K562 (cell line): ENCODE results near the gene HPS1. TPM values are rescaled to one million over a fixed set of nuclear protein-coding genes. Genes with fewer than 3 reads are reported as not detected.

Experiments
- CXXC5 ChIP-seq: fragments of 250-450 bp; sonication (Bioruptor Pico); IDR thresholded peaks from 2 replicates; pipeline ENCODE4 v1.8.0; 2022; ENCODE audit warnings: inconsistent platforms, mild to moderate bottlenecking, moderate library complexity
- EP400 ChIP-seq: fragments of 450-650 bp; IDR thresholded peaks from 2 replicates; pipeline ENCODE4 v1.6.1; 2017; ENCODE audit warnings: antibody characterized with exemption, mild to moderate bottlenecking, moderate library complexity
- ETV5 ChIP-seq: sonication (generic); formaldehyde crosslinking; IDR thresholded peaks from 2 replicates; pipeline ENCODE4 v1.4.0; 2020; ENCODE audit warnings: low read depth, mild to moderate bottlenecking, missing genetic modification reagents
- HNRNPL ChIP-seq: fragments of 200-400 bp; formaldehyde crosslinking; IDR thresholded peaks from 2 replicates; pipeline ENCODE4 v1.6.1; 2017; ENCODE audit warnings: low read depth, mild to moderate bottlenecking, low read length
- MLX ChIP-seq, 2 experiments: fragments of 450-650 bp in 1 of 2; sonication (generic) in 1 of 2; formaldehyde crosslinking; conservative IDR thresholded peaks; 2 replicates each; pipeline versions ENCODE4 v1.4.0 to v1.8.1; 2020 to 2022; ENCODE audit warnings: mild to moderate bottlenecking in 1 of 2, missing genetic modification reagents in 1 of 2
- MYBL2 ChIP-seq, 2 experiments: fragments of 450-650 bp in 1 of 2; sonication (generic) in 1 of 2; formaldehyde crosslinking in 1 of 2; IDR thresholded peaks; 2 replicates each; pipeline versions ENCODE4 v1.6.1 to v1.8.1; 2017 to 2022; ENCODE audit warnings: borderline replicate concordance in 1 of 2, inconsistent platforms in 1 of 2, low read depth in 1 of 2, mild to moderate bottlenecking in 1 of 2, missing genetic modification reagents in 1 of 2, moderate library complexity in 1 of 2
- RNF2 ChIP-seq: sonication (generic); IDR thresholded peaks from 2 replicates; pipeline ENCODE4 v1.6.1; 2016
- SMAD4 ChIP-seq: fragments of 250-450 bp; sonication (Bioruptor Pico); conservative IDR thresholded peaks from 2 replicates; pipeline ENCODE4 v1.8.0; 2021; ENCODE audit warnings: inconsistent platforms, mild to moderate bottlenecking, moderate library complexity
- SRSF9 ChIP-seq: fragments of 200-400 bp; formaldehyde crosslinking; IDR thresholded peaks from 2 replicates; pipeline ENCODE4 v1.6.1; 2017; ENCODE audit warnings: low read depth, low read length, borderline replicate concordance
- TAF15 ChIP-seq: fragments of 200-400 bp; formaldehyde crosslinking; IDR thresholded peaks from 2 replicates; pipeline ENCODE4 v1.6.1; 2017; ENCODE audit warnings: mild to moderate bottlenecking, low read depth, low read length, moderate library complexity
- TARDBP ChIP-seq: fragments of 450-650 bp; IDR thresholded peaks from 2 replicates; pipeline ENCODE4 v1.6.1; 2016
- TGIF2 ChIP-seq: sonication (generic); formaldehyde crosslinking; IDR thresholded peaks from 2 replicates; pipeline ENCODE4 v1.8.1; 2022; ENCODE audit warnings: mild to moderate bottlenecking, missing genetic modification reagents, moderate library complexity
- ZFPM2 ChIP-seq: fragments of 250-450 bp; sonication (Bioruptor Pico); IDR thresholded peaks from 2 replicates; pipeline ENCODE4 v1.5.1; 2022; ENCODE audit warnings: mild to moderate bottlenecking
- ZNF316 ChIP-seq: fragments of 450-650 bp; IDR thresholded peaks from 2 replicates; pipeline ENCODE4 v1.6.1; 2016
- ZNF644 ChIP-seq: fragments of 200-800 bp; sonication (Bioruptor generic); IDR thresholded peaks from 2 replicates; pipeline ENCODE4 v1.6.1; 2016; ENCODE audit warnings: low read depth, missing genetic modification characterization, missing compliant biosample characterization
- polyA plus RNA-seq, 8 experiments: library from polyadenylated mRNA; depleted of rRNA in 4 of 8; stranded (reverse) in 5 of 8; unstranded in 3 of 8; fragments of >200 nt; fragmentation: Nextera tagmentation in 2 of 8; fragmentation: Illumina TruSeq in 1 of 8; extraction: Ambion mirVana in 2 of 8; extraction: Trizol in 1 of 8; gene quantifications; 2 replicates each; pipeline versions ENCODE4 v1.2.1 to v1.2.3, GENCODE V29; 2011 to 2014; ENCODE audit warnings: inconsistent platforms in 1 of 8, missing spikeins in 1 of 8
- total RNA-seq, 7 experiments: library from RNA; depleted of rRNA in 6 of 7; stranded (reverse); fragments of >200 nt in 6 of 7; fragmentation: Illumina TruSeq in 2 of 7; extraction: Trizol in 2 of 7; gene quantifications; 2 replicates each; pipeline versions ENCODE4 v1.2.1 to v1.2.3, GENCODE V29; 2011 to 2021; ENCODE audit warnings: low replicate concordance in 1 of 7
- TF ChIP-seq, protein P1 (sequence below): fragments of 450-650 bp; IDR thresholded peaks from 2 replicates; pipeline ENCODE4 v1.6.1; 2016; ENCODE audit warnings: mild to moderate bottlenecking, moderate library complexity

Gene HPS1
- total and polyA plus RNA-seq, 9 of the 15 experiments (the other 6 are each of a cell fraction or from before 2014, with no cell fraction given) = 18.1 to 43.6 (median 26.3) TPM

DNA sequence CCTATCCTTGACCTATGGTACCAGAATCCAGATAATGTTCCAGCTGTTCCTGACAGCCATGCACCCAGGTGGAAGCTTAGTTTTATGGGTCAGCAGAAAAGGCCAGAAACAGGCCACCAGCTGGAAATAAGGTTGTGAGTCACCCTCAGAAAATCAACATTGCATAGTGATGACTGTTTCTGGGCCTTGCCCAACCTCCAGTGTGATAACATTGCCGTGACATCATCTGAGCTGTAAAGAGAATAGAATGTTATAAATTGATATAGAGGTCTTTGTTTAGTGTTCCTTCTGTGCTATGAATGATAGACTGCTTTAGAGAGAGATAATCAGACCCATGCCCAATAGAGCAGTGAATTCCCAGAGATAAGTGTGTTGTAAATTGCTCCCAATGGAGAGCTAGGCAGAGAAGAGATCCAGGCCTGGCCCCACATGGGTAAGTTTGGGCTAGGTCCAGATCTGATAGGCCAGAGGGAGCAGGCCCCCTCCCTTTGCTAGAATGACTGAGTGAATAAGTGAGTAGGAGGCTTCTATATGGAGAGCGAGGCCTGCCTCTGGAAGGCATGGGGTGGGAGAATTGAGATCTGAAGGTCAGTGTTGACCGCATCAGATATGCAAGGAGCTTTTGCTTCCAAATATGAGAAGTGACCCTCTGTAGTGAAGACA, 14.2 kb upstream of the HPS1 start (continued):
- TF ChIP-seq, protein P1, sequence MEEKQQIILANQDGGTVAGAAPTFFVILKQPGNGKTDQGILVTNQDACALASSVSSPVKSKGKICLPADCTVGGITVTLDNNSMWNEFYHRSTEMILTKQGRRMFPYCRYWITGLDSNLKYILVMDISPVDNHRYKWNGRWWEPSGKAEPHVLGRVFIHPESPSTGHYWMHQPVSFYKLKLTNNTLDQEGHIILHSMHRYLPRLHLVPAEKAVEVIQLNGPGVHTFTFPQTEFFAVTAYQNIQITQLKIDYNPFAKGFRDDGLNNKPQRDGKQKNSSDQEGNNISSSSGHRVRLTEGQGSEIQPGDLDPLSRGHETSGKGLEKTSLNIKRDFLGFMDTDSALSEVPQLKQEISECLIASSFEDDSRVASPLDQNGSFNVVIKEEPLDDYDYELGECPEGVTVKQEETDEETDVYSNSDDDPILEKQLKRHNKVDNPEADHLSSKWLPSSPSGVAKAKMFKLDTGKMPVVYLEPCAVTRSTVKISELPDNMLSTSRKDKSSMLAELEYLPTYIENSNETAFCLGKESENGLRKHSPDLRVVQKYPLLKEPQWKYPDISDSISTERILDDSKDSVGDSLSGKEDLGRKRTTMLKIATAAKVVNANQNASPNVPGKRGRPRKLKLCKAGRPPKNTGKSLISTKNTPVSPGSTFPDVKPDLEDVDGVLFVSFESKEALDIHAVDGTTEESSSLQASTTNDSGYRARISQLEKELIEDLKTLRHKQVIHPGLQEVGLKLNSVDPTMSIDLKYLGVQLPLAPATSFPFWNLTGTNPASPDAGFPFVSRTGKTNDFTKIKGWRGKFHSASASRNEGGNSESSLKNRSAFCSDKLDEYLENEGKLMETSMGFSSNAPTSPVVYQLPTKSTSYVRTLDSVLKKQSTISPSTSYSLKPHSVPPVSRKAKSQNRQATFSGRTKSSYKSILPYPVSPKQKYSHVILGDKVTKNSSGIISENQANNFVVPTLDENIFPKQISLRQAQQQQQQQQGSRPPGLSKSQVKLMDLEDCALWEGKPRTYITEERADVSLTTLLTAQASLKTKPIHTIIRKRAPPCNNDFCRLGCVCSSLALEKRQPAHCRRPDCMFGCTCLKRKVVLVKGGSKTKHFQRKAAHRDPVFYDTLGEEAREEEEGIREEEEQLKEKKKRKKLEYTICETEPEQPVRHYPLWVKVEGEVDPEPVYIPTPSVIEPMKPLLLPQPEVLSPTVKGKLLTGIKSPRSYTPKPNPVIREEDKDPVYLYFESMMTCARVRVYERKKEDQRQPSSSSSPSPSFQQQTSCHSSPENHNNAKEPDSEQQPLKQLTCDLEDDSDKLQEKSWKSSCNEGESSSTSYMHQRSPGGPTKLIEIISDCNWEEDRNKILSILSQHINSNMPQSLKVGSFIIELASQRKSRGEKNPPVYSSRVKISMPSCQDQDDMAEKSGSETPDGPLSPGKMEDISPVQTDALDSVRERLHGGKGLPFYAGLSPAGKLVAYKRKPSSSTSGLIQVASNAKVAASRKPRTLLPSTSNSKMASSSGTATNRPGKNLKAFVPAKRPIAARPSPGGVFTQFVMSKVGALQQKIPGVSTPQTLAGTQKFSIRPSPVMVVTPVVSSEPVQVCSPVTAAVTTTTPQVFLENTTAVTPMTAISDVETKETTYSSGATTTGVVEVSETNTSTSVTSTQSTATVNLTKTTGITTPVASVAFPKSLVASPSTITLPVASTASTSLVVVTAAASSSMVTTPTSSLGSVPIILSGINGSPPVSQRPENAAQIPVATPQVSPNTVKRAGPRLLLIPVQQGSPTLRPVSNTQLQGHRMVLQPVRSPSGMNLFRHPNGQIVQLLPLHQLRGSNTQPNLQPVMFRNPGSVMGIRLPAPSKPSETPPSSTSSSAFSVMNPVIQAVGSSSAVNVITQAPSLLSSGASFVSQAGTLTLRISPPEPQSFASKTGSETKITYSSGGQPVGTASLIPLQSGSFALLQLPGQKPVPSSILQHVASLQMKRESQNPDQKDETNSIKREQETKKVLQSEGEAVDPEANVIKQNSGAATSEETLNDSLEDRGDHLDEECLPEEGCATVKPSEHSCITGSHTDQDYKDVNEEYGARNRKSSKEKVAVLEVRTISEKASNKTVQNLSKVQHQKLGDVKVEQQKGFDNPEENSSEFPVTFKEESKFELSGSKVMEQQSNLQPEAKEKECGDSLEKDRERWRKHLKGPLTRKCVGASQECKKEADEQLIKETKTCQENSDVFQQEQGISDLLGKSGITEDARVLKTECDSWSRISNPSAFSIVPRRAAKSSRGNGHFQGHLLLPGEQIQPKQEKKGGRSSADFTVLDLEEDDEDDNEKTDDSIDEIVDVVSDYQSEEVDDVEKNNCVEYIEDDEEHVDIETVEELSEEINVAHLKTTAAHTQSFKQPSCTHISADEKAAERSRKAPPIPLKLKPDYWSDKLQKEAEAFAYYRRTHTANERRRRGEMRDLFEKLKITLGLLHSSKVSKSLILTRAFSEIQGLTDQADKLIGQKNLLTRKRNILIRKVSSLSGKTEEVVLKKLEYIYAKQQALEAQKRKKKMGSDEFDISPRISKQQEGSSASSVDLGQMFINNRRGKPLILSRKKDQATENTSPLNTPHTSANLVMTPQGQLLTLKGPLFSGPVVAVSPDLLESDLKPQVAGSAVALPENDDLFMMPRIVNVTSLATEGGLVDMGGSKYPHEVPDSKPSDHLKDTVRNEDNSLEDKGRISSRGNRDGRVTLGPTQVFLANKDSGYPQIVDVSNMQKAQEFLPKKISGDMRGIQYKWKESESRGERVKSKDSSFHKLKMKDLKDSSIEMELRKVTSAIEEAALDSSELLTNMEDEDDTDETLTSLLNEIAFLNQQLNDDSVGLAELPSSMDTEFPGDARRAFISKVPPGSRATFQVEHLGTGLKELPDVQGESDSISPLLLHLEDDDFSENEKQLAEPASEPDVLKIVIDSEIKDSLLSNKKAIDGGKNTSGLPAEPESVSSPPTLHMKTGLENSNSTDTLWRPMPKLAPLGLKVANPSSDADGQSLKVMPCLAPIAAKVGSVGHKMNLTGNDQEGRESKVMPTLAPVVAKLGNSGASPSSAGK = no peak
- no peak for TF ChIP-seq MYBL2 (IDR thresholded peaks at IDR 0.05; ENCODE audit: low read depth)
- TF ChIP-seq MYBL2 (CRISPR knock-in tag; IDR thresholded peaks at IDR 0.05; ENCODE audit: borderline replicate concordance) = no peak
- peak; percentile 72 for TF ChIP-seq ZNF644 (tag)
- no peak for TF ChIP-seq ZFPM2 (CRISPR knock-in tag)
- TF ChIP-seq ZNF316 = peak; percentile 84
- TF ChIP-seq TARDBP = no peak
- peak; percentile 42; the same call in 1 of the 2 replicates for TF ChIP-seq RNF2
- no peak for TF ChIP-seq MLX (CRISPR knock-in tag; conservative IDR thresholded peaks at IDR 0.05)
- TF ChIP-seq TAF15 = no peak
- TF ChIP-seq CXXC5 = peak; percentile 22
- TF ChIP-seq TGIF2 (CRISPR knock-in tag) = no peak
- no peak for TF ChIP-seq HNRNPL
- TF ChIP-seq ETV5 = no peak; the same call in 1 of the 2 replicates
- TF ChIP-seq EP400 = peak; percentile 73
- no peak for TF ChIP-seq SRSF9
- peak; percentile 76 for TF ChIP-seq SMAD4
